ENCODE results near the gene CGRRF1.

CGRRF1 gene

DNA sequence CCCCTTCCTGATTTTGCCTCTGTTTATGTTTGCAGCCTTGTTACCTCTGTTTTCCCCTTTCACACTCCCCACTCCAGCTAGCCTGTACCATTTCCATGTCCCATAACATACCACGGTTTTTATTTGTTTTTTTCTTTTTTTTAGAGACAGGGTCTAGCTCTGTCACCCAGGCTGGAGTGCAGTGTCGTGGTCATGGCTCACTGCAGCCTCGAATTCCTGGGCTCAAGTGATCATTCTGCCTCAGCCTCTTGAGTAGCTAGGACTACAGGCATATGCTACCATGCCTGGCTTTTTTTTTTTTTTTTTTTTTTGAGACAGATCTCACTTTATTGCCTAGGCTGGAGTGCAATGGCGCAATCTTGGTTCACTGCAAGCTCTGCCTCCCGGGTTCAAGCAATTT, 38.8 kb downstream of the CGRRF1 start:
- no peak for DNase-seq (ENCODE audit: low read depth)

DNA sequence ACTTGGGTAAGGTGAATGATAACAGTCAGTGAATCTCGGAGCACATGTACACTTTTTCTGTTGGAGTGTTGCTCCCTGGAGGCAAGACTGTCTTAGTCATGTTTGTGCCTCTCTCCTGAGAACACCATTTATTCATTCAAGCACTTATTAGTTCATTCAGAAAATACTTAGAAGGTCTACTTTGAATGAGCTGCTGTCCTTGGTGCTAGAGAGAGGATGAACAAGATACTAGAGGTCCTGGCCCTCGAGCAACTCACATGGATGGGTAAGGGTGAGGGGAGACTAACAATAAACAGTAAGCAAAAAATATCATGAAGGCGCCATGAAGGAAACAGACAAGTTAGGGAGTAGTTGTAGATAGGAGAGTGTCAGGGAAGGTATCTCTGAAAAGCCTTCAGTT, 40.2 kb downstream of the CGRRF1 start:
- no peak for DNase-seq (ENCODE audit: low read depth)

- no peak for DNase-seq (ENCODE audit: low read depth)
These were observed 40.8 kb downstream of the CGRRF1 start for GRCh38 chr14:54550514-54550913.

GRCh38 chr14:54554401-54554800, 44.7 kb downstream of the CGRRF1 start:
- no peak for DNase-seq (ENCODE audit: low read depth)

- DNase-seq (ENCODE audit: low read depth), result no peak
These were observed 45.9 kb downstream of the CGRRF1 start for GRCh38 chr14:54555651-54556050.

GRCh38 chr14:54556535-54556934, 46.8 kb downstream of the CGRRF1 start:
- DNase-seq (ENCODE audit: low read depth), result no peak

DNA sequence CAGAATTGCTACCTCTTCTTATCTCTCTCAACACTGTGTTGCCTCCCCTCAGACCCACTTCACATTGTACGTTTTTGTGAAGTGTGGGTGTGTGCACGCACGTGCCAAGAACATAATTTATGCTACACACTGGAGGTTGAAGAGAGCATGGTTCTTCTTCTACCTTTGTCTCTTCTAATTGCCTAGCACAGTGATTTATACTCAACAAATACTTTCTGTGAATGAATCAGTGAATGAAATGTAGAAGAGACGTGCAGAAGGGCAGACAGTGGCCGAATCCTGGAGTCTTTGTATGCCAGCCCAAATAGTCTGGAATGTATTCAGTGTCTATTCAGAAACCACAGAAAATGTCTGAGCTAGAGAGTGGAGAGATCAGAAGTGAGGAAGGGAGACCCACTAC, 52.6 kb downstream of the CGRRF1 start:
- no peak for DNase-seq (ENCODE audit: low read depth)

- DNase-seq (ENCODE audit: low read depth), result no peak
These were observed 54.6 kb downstream of the CGRRF1 start for GRCh38 chr14:54564071-54564867.

DNA sequence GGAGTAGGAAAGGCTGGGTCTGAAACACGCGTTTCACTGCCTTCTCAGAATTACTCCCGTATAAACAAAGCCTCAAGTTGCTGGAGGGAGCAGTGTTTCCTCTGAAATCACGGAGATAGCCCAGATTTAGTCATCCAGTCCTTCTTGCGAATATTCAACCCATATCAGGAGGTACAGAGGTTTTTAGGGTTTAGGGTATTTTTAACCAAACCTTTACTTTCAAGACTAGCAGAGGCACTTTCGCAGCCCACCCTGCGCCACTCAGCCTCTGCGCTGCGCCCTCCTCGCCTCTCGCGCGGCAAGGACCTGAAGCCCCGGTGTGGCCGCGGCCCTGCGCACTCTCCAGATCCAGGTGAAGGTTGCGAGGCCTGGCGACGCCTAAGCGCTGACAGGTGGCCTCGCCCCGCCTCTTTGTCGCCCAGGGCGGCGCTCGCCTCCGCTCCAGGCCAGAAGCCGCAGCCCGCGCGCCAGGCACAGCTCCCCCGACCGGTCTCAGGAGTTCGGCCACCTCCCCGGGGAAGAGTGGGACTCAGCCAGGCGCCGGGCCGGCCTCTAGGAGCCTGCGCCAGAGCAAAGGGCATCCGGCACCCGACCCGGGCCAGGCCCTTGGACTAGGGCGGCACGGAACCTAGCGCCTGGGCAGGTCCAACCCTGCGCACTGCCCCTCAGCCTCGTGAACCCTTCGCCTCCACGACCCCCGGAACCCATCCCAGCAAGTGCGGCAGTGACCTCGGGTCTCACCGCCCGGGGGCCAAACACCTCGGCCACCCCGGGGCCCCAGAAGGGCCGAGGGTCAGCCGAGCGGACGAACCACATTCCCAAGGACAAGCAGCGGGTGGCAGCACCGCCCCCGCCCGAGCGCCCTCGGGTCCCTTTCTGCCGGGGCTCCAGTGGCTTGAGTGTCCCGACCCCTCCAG, 55.4 kb downstream of the CGRRF1 start:
- no peak for DNase-seq (ENCODE audit: low read depth)

DNA sequence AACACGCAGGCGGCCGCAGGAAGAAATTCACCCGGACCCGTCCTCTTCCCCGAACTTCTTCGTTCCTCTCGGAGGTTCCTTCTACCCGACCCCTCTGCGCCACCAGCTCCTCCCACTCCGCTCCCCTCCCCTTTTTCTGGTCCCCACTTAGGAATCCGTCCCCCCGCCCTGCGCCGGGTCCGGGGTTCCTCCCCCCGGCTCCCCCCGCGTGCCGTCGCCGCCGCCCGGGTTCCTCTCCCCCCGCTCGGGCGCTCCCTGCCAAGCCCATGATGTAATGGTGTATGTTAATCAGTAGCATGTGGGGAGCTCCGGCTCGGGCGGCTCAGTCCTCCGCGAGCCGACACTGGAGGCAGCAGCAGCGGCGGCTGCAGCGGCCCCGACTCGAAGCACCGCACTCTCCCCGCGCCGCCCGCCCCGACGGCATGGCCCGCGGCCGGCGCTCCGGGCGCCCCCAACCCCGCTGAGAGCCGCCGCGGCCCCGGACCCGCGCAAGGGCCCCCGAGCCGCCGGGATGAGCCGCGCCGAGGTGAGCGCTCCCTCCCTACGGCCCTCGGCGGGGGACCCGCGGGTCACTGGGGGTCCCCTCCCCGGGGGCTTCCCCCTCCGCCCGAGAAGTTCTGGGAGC, 56.2 kb downstream of the CGRRF1 start:
- no peak for DNase-seq (ENCODE audit: low read depth)

DNA sequence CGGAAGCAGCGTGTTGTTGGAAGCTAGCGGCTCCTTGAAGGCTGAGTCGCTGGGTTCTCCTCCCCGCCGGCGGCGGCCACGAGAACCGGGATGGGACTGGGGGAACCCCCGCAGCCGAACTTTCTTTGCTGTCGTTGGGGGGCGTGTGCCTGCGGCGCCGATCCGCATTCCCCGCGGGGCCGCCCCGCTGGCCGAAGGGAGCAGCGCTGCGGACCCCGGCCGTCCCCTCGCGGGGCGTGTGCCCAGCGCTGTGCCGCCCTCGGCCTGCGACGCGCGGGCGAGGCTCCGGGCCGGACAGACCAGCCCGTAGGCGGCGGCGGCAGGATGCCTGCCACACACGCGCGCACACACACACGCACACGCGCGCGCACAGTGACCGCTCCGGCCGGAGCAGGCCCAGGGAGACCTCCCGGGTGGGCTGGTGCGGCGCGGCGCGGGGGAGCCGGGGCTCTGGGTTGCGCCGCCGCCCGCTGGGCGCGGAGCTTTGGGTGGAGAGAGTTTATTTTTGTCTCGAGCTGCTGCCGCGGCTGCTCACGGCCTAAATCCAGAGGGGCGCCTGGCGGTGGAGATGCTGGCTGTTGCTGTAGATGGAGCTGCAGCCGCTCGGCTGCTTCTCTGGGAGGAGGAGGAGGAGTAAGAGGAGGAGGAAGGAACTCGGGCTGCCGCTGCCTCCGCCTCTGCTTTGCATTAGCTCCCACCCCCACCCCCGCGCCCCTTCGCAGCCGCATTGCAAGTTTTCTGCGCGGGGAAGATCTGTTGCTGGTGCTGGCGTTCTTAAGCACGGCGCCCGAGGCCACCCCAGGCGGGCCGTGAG, 56.9 kb downstream of the CGRRF1 start, which contains the start of gene SAMD4A:
TSS of gene SAMD4A (plus strand) at position 719 of the 814 bp plus-strand sequence. CDS start 789 bp downstream, outside the sequence.
- peak; percentile 55 for DNase-seq (ENCODE audit: low read depth)

DNA sequence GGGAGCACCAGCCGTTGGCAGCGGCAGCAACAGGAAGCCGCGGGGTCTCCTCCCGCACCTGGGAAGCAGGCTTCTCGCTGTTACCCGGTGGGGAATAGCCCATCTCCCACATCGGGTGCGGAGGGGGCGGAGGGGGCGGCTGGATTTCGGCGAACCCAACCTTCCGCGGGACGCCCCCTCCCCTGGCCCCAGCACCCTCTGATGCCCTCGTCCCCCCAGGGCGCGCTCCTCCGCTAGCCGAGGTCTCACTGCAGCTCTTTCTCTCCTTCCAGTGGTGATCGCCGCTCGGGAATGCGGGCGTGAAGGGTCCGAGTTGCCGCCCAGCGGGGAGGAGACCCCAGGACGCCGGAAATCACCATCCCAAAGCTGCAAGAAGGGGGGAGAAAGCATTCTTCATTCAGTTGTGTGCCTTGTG, 57.5 kb downstream of the CGRRF1 start:
- no peak for DNase-seq (ENCODE audit: low read depth)

DNA sequence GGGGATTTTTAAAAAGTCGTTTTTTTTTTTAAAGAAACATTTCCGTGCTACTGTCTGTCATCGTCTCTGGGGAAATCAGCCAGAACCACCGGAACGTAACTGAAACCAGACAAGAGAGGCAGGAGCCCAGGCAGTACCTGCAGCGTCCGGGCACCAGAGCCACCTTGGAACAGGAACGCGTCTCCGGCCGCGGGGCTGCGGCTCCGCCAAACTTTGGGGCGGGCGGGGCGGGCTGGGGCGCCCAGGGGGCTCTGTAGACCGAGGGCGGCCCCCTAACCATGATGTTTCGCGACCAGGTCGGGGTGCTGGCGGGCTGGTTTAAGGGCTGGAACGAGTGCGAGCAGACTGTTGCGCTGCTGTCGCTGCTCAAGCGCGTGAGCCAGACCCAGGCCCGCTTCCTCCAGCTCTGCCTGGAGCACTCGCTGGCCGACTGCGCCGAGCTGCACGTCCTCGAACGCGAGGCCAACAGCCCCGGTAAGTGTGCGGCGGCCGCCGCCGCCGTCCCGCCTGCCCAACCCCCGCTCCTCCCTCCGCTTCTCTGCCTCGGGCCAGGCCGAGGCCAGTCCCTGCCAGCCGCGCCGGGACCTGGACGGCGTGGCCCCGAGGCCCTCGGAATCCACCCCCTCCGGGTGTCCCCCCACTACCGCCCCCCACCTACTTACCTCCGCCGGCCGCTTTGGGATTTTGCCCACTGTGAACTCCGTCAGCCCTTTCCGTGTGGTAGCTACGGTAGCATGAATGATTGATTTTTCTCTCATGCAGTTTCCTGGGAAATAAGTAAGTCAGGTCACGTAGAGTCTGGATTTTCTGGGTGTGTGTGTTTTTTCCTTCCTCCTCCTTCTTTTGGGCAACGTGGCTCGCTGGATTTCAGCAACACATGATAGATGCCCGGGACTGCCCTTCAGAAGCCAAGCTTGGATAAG, 58.2 kb downstream of the CGRRF1 start:
- DNase-seq (ENCODE audit: low read depth), result no peak

- no peak for DNase-seq (ENCODE audit: low read depth)
These were observed 59.3 kb downstream of the CGRRF1 start for GRCh38 chr14:54568821-54569595.

DNA sequence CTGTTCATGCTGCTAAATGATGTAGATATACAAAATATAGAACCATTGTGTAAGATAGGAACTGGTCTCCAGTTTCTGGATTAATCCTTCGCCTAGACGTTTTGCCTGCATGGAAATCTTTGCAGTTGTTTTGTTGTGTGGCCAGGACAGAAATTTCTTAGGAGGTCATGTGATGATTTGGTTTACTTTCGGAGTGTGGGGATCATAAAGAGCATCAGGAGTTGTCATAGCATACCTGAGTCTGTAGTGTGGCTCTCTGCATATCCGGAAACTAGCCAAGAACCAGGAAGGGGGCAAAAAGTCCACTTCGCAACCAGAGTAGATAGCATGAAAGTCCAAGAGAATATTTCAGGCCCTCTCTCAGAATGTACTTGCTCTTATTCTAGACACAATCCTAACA, 60.3 kb downstream of the CGRRF1 start:
- DNase-seq (ENCODE audit: low read depth), result no peak

GRCh38 chr14:54570631-54571415, 61.1 kb downstream of the CGRRF1 start:
- peak; percentile 67 for DNase-seq (ENCODE audit: low read depth)

DNA sequence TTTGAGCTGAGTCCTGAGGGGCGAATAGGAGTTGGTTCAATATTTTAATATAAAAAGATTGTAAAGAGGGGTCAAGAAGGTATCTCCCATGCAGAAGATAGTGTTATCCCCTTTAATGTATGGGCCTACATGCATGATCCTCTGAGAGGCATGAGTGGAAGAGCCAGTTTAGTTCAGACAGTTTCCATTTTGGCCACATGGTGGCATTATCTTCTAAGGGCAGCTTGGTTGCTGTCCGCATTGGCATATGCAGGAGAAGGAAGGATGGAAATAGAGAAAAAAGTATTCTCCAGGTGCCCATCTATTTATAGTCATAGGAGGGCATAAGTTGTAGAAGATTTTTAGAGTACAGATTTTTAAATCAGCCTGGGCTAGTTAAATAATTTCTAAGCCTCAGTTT, 62.6 kb downstream of the CGRRF1 start:
- DNase-seq (ENCODE audit: low read depth), result no peak

DNA sequence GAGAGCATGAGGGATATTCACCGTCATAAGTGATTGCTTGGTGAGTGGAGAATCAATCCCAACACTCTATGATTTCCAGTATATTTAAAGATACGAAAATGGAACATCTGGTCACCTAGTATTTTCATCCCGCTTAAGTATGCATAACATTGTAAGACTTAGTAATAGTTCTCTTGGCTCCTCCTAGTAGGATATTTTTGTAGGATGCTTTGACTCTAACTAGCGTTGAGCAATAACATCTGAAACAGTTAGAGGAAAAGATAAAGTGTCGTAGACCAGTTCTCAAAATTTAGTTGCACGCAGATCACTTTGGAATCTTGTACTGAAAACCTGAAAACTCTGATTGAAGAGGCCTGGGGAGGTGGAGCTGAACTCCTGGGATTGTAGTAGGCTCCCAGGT, 64.8 kb downstream of the CGRRF1 start:
- no peak for DNase-seq (ENCODE audit: low read depth)

DNA sequence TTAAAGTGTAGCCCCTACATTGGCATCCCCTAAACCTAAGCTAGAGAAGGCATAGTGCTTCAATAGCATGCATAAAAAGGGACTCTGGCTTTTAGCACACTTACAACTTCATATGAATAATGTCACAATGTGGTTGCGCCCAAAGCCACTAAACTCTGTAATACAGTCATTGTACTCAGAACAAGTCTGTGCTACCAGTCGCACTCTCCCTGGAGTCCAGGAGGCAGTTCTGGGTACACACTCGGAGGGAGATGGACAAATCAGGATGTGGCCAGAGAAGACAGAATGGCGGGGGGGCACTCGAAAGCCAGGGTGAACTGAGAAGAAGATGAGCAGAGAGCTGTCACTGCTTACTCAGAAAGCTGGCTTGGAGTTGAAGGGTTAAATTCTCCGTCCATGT, 67.8 kb downstream of the CGRRF1 start:
- DNase-seq (ENCODE audit: low read depth), result no peak
